Measurements from ENCODE around the gene POU4F3.
"Not testable (repeated sequence)": the region's sequence is repeated elsewhere in the genome, so short reads cannot be mapped to it uniquely, and the experiment has no call there.

POU4F3 gene

GRCh38 chr5:146338774-146339714 lies at the start of gene POU4F3:
Gene POU4F3 (plus strand): TSS chr5:146338839. CDS start chr5:146339113, 274 bp downstream.
- DNase-seq (ENCODE audit: low read depth), result no peak

GRCh38 chr5:146290318-146290717 lies 48.3 kb upstream of the POU4F3 start:
- peak; percentile 3 for DNase-seq (ENCODE audit: low read depth)

- DNase-seq (ENCODE audit: low read depth), result peak; percentile 7
Measured at GRCh38 chr5:146291421-146292074, 47.1 kb upstream of the POU4F3 start.

GRCh38 chr5:146296245-146296644 lies 42.4 kb upstream of the POU4F3 start:
- no peak for DNase-seq (ENCODE audit: low read depth)

GRCh38 chr5:146298920-146299319 lies 39.7 kb upstream of the POU4F3 start:
- DNase-seq (ENCODE audit: low read depth), result not testable (repeated sequence)

GRCh38 chr5:146301626-146302025 lies 37.0 kb upstream of the POU4F3 start:
- no peak for DNase-seq (ENCODE audit: low read depth)

GRCh38 chr5:146302406-146302805 lies 36.2 kb upstream of the POU4F3 start:
- DNase-seq (ENCODE audit: low read depth), result no peak

GRCh38 chr5:146306838-146307237 lies 31.8 kb upstream of the POU4F3 start:
- no peak for DNase-seq (ENCODE audit: low read depth)

GRCh38 chr5:146307796-146308195 lies 30.8 kb upstream of the POU4F3 start:
- DNase-seq (ENCODE audit: low read depth), result no peak

- no peak for DNase-seq (ENCODE audit: low read depth)
Measured at GRCh38 chr5:146310540-146310939, 28.1 kb upstream of the POU4F3 start.

GRCh38 chr5:146311278-146311677 lies 27.4 kb upstream of the POU4F3 start:
- DNase-seq (ENCODE audit: low read depth), result no peak

GRCh38 chr5:146313027-146313426 lies 25.6 kb upstream of the POU4F3 start:
- DNase-seq (ENCODE audit: low read depth), result no peak

- DNase-seq (ENCODE audit: low read depth), result no peak
Measured at GRCh38 chr5:146321571-146321970, 17.1 kb upstream of the POU4F3 start.

- DNase-seq (ENCODE audit: low read depth), result no peak
Measured at GRCh38 chr5:146327257-146327870, 11.3 kb upstream of the POU4F3 start.

- no peak for DNase-seq (ENCODE audit: low read depth)
Measured at GRCh38 chr5:146327989-146328388, 10.7 kb upstream of the POU4F3 start.

- DNase-seq (ENCODE audit: low read depth), result no peak
Measured at GRCh38 chr5:146329697-146330096, 8.9 kb upstream of the POU4F3 start.

GRCh38 chr5:146331423-146331822 lies 7.2 kb upstream of the POU4F3 start:
- DNase-seq (ENCODE audit: low read depth), result no peak

- no peak for DNase-seq (ENCODE audit: low read depth)
Measured at GRCh38 chr5:146334074-146334533, 4.5 kb upstream of the POU4F3 start.

- no peak for DNase-seq (ENCODE audit: low read depth)
Measured at GRCh38 chr5:146336197-146336596, 2.4 kb upstream of the POU4F3 start.

- DNase-seq (ENCODE audit: low read depth), result no peak
Measured at GRCh38 chr5:146337264-146337904, 1.3 kb upstream of the POU4F3 start.

- DNase-seq (ENCODE audit: low read depth), result no peak
Measured at GRCh38 chr5:146337928-146338327, 711 bp upstream of the POU4F3 start.

- DNase-seq (ENCODE audit: low read depth), result no peak
Measured at GRCh38 chr5:146339715-146340259, 1.1 kb downstream of the POU4F3 start.
